ENCODE measurements around the gene LRR1. TPM values are rescaled to one million over a fixed set of nuclear protein-coding genes. Genes with fewer than 3 reads are reported as not detected.

The LRR1 gene
- total RNA-seq, 1 donor from 2014 or later, result 7.1 TPM

- DNase-seq (ENCODE audit: low read depth), result no peak
Observed at GRCh38 chr14:49621114-49621881, 22.6 kb downstream of the LRR1 start.

GRCh38 chr14:49622022-49622607 is 23.4 kb downstream of the LRR1 start:
- Histone ChIP-seq H3K4me3 (ENCODE audit: low read depth, low read length) (peak overlapping the region; percentile 87), H3K36me3 (ENCODE audit: control insufficient read depth, insufficient read depth, low read length) (peaks cover 1% of the 10 kb centered on the region), H3K27me3 (ENCODE audit: control insufficient read depth, insufficient read depth, low read length) (no peaks in the 10 kb centered on the region)
- DNase-seq (ENCODE audit: low read depth) (no peak), FAIRE-seq (no peak)
- TF ChIP-seq CTCF (IDR thresholded peaks at IDR 0.05; ENCODE audit: insufficient read depth, low read length, severe bottlenecking), result no peak

More at GRCh38 chr14:49621114-49621881, 22.6 kb downstream of the LRR1 start:
- FAIRE-seq, result no peak
- no peak for TF ChIP-seq CTCF (IDR thresholded peaks at IDR 0.05; ENCODE audit: insufficient read depth, low read length, severe bottlenecking)
- Histone ChIP-seq H3K36me3 (ENCODE audit: control insufficient read depth, insufficient read depth, low read length) (peaks cover 1% of the 10 kb centered on the region), H3K27me3 (ENCODE audit: control insufficient read depth, insufficient read depth, low read length) (no peaks in the 10 kb centered on the region), H3K4me3 (ENCODE audit: low read depth, low read length) (peak overlapping the region; percentile 87)

GRCh38 chr14:49623387-49623786 is 24.6 kb downstream of the LRR1 start:
- no peaks in the 10 kb centered on the region for H3K27me3 ChIP-seq (ENCODE audit: control insufficient read depth, insufficient read depth, low read length)
- TF ChIP-seq CTCF (IDR thresholded peaks at IDR 0.05; ENCODE audit: insufficient read depth, low read length, severe bottlenecking), result no peak
- no peak overlapping the region for H3K4me3 ChIP-seq (ENCODE audit: low read depth, low read length)
- DNase-seq (ENCODE audit: low read depth), result no peak
- H3K36me3 ChIP-seq (ENCODE audit: control insufficient read depth, insufficient read depth, low read length), result peaks cover 1% of the 10 kb centered on the region
- FAIRE-seq, result no peak

GRCh38 chr14:49623941-49624839 is 25.4 kb downstream of the LRR1 start:
- no peaks in the 10 kb centered on the region for H3K27me3 ChIP-seq (ENCODE audit: control insufficient read depth, insufficient read depth, low read length)
- no peak for TF ChIP-seq CTCF (IDR thresholded peaks at IDR 0.05; ENCODE audit: insufficient read depth, low read length, severe bottlenecking)
- H3K36me3 ChIP-seq (ENCODE audit: control insufficient read depth, insufficient read depth, low read length), result peaks cover 1% of the 10 kb centered on the region
- H3K4me3 ChIP-seq (ENCODE audit: low read depth, low read length), result no peak overlapping the region
- FAIRE-seq (no peak), DNase-seq (ENCODE audit: low read depth) (peak; percentile 83)

- peak; percentile 88 for TF ChIP-seq CTCF (IDR thresholded peaks at IDR 0.05; ENCODE audit: insufficient read depth, low read length, severe bottlenecking)
- Histone ChIP-seq H3K27me3 (ENCODE audit: control insufficient read depth, insufficient read depth, low read length) (no peaks in the 10 kb centered on the region), H3K4me3 (ENCODE audit: low read depth, low read length) (peak overlapping the region; percentile 90), H3K36me3 (ENCODE audit: control insufficient read depth, insufficient read depth, low read length) (peaks cover 2% of the 10 kb centered on the region)
- no peak for FAIRE-seq
- peak; percentile 82 for DNase-seq (ENCODE audit: low read depth)
Observed at GRCh38 chr14:49633640-49634546, 35.2 kb downstream of the LRR1 start.

Measured in bronchial epithelial cell (primary cell).